Cortex of kidney (tissue), 1 donor: Measurements from ENCODE around the gene CDK5RAP2.

Experiments used
- DNase-seq: peaks from one replicate; lab custom pipeline; 2025; lab: John Stamatoyannopoulos, UW

Gene CDK5RAP2

DNA sequence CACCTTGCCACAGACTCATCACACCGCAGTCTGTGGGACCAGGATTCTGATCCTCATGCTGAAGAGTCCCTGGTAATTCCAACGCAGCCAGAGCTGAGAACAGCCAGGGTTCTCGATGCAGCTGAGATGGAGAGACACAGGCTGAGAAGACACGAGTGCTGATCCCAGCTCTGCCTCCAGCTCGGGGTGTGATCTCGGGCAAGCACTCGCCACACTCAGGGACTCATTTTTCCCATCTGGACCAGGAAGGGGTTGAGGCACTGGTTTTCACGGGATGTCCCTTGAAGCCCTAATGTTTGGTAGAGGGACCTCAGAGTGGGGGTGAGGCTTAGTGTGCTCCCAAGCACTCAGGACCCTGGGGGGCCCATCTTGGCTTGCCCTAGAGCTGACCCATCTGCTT is 200.4 kb downstream of the CDK5RAP2 start:
- no peak for DNase-seq

DNA sequence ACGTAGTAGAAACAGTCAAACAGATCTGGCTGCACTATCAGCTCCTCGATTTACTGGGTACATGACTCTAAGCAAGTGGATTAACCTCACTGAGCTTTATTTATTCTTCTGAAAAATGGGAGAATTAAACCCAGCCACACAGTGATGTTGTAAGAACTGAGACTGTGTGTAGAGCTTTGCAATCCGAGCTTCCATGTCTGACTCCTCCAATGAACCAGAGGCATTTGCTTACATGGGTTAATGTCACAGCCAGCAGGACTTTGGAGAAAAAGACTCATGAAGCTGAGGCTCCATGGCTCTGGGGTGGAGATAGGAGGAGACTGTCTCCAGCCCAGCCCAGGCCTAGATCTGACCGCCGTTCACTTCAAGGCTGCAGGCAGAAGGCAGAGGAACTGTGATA is 201.3 kb downstream of the CDK5RAP2 start:
- DNase-seq, result no peak

DNA sequence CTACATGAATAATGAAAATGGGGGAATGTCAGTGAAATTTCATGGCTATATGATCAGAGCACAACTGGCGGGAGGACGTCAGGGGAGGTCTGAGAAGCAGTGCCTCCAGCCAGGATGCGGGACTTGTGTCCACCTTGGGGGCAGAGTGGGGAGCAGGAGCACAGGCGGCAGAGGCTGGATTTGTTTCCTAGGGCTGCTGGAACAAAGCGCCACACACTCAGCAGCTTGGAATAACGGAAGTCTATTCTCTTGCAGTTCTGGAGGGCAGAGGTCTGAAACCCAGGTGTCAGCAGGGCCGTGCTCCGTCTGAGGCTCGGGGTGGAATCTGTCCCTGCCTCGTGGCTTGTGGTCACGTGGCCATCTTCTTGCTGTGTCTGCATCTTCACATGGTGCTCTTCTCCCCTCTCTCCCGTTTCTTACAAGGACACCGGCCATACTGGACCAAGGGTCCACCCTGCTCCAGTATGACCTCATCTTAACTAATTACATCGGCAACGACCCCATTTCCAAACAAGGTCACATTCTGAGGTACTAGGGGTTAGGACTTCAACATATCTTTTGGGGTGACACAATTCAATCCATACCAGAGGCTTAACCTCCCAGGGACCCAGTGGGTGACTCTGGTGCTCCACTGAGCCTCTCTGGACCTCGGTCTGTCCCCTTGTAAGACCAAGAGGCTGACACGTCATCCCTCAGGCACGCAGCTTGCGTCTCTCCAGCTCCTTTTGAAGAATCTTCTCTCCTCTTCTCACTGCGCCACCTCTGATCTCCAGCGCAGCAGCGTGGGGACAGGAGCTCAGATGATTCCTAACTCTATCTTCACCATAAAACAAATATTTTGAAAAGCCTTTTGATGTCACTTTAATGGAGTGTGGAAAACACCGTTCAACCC is 202.5 kb downstream of the CDK5RAP2 start:
- no peak for DNase-seq

DNA sequence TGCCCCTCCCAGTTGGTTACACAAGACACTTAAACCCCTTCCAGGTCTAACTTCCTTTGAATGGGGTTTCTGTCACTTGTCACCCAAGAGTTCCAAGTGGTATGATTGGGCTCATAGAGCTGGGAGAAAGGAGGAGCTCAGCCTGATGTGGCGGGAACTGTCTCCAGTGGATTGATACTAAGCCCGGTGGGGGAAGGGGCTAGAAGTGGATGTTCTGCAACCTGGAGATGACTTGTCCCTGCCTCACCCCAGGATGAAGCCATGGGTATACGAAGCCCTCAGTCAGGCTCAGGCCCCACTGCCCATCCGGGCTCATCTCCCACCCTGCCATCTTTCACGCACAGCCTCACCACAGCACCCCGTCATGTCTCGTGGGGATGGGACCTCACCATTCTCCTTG is 203.9 kb downstream of the CDK5RAP2 start:
- DNase-seq, result no peak

DNA sequence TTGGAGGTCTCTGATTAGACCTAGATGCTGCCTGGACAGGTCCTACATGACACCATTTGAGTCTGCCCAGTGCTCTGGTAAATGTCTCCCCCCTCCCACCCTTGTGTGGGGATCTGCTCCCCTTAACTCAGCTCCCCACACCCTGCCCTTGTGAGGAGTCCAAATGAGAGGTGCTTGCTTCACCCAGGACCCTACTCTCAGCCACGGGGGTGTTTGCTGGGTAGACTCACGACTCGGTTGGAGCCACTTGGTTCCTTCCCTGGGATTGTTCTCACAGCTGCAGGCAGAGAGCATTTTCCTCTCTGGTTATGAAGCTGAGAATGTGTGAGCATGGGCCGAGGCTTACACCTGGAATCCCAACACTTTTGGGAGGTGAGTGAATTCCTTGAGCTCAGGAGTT is 204.7 kb downstream of the CDK5RAP2 start:
- no peak for DNase-seq

DNA sequence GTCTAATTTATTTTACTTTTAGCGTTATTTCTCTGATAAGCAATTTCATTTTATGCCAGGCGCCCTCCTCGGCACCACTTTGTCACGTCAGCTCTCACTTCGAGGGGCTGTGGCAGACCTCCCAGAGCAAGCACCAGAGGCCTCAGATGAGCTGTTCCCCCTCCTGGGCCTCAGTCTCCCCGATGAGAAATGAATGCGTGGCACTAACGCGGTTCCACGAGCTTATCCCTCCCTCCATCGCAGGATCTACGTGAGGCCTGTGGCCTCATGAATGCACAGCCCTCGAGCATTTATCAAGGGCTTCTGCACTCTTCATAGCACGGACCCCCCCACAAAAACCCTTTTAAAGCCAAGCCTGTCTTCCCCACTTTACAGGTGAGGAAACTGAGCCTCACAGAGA is 205.2 kb downstream of the CDK5RAP2 start:
- DNase-seq, result no peak

DNA sequence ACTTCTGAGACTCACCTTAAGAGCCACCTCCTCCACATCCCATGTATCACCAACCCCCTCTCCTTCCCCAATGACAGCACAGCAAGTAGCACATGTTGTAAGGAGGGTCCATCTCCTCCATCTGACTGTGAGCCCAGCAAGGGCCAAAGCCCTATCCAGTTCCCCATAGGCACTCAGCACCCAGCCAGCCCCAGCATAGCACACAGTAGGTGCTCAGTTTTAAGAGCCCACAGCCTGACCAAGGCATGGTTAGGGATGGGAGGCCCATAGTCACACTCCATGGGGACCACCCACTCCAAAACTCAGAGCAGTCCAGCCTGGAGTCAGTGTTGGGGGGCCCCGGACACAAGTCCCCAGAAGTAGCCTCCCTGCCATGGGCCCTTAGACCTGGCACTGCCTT is 205.7 kb downstream of the CDK5RAP2 start:
- no peak for DNase-seq

DNA sequence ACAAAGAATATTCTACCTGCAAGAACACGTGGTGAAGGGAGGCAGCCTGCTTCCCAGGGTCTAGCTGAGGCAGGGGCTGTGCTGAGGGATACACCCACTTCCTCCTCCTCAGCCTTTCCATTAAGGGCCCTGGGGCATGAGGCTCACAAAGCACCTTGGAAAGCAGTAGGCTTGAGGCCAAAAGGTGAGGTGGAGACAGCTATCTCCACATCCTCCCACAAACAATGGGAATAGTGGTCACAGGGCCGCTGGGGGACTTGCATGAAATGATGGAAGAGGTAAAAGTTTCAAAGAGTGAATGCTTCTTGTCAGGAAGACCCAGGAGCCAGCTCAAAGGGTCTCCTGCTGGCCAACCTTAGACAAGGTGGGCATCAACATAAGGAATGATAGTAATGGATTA is 207.9 kb downstream of the CDK5RAP2 start:
- no peak for DNase-seq

DNA sequence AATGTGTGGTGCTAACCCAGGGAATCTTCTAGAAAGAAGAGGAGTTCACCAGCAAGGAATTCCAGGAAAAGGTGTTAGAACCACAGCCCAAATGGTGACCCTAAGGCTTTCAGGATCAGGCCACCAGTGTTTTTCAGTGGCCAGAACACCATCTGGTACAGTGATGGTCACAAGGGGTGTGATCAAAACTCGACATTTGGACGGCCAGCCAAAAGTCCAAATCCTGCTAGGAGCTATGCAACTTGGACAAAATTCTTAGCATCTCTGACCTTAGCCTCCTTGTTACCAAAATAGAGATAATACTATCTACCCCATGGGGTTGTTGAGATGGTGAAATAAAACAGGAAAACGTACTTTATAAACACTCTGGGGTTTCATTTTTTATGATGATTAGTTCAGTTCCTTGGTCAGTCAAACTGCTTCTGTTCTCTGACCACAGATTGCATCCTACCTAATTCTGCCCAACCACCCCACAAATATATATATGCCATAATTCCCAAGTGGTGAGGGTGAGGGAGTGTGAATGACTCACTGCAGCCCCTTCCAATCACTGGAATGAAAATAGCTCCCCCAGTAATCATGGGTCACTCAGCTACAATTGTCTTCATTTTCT is 210.3 kb downstream of the CDK5RAP2 start:
- no peak for DNase-seq

DNA sequence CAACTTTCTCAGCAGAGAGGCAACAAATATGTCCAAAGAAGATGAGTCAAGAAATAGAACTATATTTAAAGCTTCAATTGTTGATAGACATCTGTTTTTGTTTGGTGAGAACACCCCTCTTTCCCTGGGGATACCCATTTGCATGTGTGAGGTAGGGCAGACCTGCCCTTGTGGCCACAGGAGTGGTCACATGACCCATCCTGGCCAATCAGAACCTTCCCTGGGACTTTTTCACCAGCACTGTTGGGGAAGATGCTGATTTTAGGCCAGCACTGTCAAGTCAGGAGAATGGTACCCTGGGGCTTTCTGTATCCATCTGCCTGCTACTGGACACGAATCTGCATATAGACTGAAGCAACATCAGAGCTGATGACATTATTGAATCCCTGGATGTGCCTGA is 211.2 kb downstream of the CDK5RAP2 start:
- DNase-seq, result no peak

DNA sequence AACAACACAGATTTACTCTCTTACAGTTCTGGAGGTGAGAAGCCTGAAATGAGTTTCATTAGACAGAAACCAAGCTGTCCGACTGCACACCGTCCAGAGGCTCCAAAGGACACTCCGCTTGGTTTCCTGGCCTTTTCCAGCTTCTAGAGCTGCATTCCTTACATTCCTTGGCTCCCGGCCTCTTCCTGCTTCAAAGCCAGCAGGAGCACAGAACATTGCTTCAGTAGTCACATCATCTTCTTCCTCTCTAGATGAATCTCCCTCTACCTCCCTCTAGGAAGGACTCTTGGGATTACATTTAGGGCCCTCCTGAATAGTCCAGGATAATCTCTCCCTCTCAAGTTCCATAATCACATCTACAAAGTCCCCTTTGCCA is 213.3 kb downstream of the CDK5RAP2 start:
- DNase-seq, result no peak

DNA sequence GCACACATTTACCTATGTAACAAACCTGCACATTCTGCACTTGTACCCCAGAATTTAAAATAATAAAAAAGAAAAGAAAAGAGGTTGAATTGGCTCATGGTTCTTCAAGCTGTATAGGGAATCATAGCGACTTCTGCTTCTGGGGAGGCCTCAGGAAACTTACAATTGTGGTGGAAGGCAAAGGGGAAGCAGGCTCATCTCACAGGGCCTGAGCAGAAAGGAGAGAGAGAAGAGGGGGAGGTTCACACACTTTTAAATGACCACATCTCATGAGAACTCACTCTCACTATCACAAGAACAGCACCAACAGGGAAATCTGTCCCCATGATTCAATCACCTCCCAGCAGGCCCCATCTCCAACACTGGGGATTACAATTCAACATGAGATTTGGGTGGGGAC is 214.6 kb downstream of the CDK5RAP2 start:
- DNase-seq, result no peak

DNA sequence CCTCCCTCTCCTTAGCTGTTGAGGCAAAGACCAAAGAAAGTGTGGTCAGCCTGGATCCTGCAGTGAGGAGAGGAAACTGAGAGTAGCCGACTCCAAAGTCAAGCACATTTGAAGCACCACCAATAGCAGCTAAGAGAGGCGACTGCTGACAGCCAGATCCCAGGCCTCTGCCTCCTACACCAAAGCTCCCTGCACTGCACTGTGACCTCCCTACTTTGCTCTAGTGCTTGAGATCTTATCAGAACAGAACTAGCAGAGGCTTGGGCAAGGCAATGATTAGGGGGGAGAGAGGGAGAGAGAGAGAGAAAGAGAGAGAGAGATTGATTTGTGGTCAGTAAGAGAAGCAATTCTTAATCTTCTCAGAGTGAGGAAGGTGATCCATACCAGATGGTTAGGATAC is 216.3 kb downstream of the CDK5RAP2 start:
- no peak for DNase-seq

DNA sequence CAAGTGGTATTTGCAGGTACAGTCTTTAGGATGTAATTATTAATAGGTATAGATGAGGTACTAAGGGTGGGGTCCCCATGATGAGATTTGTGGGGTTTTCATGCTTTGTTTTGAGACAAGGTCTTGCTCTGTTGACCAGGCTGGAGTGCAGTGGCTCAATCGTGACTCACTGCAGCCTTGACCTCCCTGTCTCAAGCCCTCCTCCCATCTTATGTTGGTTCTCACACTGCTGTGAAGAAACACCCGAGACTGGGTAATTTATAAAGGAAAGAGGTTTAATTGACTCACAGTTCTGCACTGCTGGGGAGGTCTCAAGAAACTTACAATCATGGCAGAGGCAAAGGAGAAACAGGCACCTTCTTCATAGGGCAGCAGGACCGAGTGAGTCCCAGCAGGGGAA is 217.5 kb downstream of the CDK5RAP2 start:
- DNase-seq, result no peak

DNA sequence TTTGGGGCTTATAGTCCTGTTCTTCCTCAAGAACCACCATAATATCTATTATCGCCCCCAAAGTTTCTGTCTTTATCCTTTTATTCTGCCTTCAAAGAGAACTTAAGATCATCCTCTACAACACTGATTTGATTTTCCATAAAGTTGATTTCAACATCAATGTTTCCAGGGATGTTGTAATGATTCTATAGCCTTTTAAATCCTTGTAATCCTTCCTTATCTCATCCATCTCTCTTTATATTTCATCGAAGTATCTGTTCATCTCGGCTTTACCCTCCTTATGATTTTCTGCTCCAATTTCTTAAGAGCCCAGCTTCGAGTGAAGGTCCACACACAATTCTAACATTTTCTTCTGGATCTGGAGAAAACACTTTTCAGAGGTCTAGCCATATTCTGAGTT is 218.4 kb downstream of the CDK5RAP2 start:
- DNase-seq, result no peak

DNA sequence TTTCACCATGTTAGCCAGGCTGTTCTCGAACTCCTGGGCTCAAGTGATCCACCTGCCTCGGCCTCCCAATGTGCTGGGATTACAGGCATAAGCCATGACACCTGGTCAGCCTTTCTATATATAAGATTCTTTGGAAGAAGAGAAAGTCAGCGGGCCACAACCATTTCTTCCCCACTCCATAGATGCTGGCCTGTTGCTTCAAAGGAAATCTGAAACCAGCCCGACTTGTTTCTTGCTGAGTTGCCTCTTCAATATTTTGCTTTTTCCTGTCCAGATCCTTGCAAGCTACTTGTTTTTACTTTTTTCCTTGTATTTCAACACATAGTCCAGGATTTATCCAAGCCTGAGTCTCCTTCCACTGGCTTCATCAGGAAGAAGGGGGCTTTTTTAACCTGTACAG is 219.5 kb downstream of the CDK5RAP2 start:
- no peak for DNase-seq

DNA sequence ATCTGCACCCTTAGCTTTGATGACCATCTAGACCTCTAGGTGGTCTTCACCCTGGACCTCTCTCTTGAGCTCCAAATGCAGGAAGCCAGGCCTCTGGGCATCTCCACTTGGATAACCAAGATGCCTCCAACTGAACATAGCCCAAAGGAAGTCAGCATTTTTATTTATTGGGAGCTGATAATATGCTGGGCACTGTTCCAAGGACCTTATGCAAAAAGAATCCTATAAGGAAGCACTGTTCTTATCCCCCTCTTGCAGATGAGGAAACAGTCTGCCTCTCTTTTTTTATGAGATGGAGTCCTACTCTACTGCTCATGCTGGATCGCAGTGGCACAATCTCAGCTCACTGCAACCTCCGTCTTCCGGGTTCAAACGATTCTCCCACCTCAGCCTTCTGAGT is 219.9 kb downstream of the CDK5RAP2 start:
- no peak for DNase-seq

DNA sequence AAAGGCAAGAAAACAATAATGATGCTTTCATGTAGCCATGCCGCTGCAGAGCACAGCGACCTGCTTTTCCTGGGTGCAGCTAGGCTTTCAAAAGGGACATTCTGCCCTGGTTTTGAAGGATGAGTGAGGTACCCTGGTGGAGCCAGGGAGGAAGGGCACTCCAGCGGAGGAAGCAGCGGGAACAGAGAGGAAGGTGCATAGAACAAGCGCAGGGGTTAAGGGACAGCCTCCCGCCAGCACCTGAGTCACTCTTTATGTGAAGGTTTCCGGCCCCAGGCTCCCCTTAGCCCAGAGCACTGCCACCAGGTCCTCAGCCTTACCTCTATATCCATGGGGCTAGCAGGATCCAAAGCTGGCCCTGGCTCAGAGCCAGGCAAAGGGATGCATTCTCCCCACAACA is 221.1 kb downstream of the CDK5RAP2 start:
- DNase-seq, result no peak

DNA sequence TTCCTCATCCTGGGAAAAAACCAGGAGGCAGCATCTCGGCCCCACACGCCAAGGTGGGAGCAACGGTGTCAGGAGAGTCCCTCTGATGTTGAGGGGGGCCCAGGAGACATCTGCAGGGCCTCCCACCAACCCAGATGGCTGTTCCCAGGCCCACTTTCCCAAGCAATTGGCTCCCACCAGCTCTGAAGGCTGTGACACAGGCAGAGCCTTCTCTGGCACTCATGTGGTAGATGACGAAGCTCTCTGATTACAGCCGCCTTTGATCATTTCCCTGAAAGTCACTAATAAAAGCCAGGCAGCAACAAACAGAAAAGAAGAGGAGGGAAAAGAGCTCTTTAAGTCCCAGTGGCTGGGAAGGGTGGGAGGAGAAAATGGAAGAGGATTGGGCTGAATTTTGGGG is 226.5 kb downstream of the CDK5RAP2 start:
- DNase-seq, result no peak

DNA sequence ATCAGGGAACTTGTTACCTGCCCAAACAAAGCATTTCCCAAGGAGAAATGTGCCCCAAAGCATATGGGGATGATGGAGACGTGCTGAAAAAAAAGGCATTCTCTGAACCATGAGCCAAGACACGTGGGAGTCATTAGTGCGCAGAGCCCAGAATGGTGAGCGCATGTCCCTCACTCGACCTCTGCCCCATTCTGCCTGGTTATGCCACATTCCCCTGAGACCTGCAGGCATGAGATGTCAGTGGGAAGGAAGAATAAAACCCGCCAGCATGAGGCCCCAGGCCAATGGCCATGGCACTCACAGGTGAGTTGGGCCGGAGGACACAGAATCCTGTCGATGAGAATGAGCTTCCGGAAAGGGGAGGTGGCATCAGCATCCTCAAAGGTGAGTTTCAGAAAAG is 228.9 kb downstream of the CDK5RAP2 start:
- DNase-seq, result no peak

DNA sequence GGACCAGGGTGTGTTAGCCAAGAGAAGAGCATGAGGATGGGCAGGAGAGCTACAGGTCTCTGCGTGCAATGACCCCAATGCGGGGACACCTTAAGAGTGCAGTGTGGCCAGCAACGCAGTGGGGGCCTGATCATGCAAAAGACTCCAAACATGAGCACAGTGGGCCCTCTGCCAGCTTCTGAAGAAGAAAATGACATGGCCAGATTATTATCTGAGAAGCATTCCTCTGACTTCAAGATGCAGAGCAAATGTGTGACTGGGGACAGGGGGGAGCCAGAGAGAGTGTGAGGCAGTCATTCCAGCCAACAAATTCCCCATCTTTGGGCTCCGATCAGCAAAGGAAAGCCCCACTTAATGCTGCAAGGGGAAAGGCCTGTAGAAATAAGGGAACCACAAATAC is 229.4 kb downstream of the CDK5RAP2 start:
- DNase-seq, result no peak

DNA sequence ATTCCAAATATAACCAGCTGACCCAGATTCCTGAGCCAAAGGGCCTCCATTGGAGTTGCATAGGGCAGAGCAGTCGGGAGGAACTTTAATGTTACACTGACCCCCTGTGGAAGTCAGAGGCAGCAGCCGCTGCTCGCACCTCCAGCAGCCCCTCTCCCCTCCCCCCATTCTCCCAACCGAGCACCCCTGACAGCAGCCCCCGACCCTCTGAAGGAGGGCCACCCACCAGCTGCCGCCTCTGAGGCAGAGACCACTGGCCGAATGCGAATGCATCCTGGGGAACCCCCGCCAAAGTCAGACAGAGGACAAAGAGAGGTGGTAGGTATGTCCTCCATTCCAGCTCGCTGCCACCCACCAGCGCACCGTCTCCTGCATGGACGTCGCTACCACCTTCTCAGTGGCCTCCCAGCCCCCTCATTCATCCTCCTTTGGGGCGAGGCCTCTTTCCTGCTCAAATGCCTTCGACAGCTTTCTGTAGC is 231.0 kb downstream of the CDK5RAP2 start:
- no peak for DNase-seq

DNA sequence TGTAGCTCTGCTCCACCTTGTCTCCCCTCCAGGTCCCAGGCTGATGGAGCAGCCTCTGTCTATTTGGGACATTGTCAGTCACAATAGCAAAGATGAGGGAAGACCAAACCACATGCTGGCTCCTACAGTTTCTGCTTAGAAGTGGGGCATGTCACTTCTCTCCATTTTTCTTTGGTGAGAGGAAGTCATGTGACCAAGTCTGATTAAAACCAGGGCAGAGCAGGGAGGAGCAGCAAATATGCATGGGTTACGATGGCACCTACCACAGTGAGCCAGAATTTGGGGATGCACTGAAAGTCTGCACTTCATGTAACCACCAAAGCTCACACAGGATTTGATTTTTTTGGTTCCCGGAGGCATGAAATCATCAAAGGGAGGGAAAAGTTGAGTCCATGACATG is 234.6 kb downstream of the CDK5RAP2 start:
- no peak for DNase-seq

DNA sequence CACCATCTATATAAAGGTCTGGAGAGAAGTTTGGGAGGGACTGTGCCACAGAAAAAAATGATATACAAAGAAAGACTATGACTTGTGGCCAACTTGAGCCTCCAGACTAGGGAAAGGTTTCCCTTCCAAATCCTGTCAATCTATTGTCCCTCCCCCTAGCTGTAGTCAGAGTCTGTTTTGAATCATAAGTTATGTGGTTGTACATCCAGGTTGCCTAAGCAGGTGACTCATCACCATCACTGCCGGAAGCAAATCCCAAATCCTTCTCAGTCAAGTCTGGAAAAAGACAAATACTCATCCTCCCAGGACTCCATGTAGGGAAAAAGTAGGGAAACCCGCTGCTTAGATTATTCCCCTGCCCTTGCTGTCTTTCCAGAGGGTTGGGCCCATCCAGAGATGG is 235.7 kb downstream of the CDK5RAP2 start:
- DNase-seq, result no peak
